ENCODE data around the gene FRMD1.

FRMD1 gene

GRCh38 chr6:168053086-168053956, 25.7 kb downstream of the FRMD1 start:
- DNase-seq = no peak

GRCh38 chr6:168052291-168052891, 26.6 kb downstream of the FRMD1 start:
- DNase-seq = no peak

GRCh38 chr6:168051648-168052047, 27.4 kb downstream of the FRMD1 start:
- no peak for DNase-seq

- DNase-seq = no peak
These were observed 28.0 kb downstream of the FRMD1 start for GRCh38 chr6:168050881-168051586.

GRCh38 chr6:168050225-168050880, 28.7 kb downstream of the FRMD1 start:
- DNase-seq = no peak

- no peak for DNase-seq
These were observed 29.2 kb downstream of the FRMD1 start for GRCh38 chr6:168049706-168050224.

- no peak for DNase-seq
These were observed 29.7 kb downstream of the FRMD1 start for GRCh38 chr6:168049277-168049676.

- DNase-seq = no peak
These were observed 30.3 kb downstream of the FRMD1 start for GRCh38 chr6:168048724-168049025.

GRCh38 chr6:168047841-168048723, 30.9 kb downstream of the FRMD1 start:
- DNase-seq = no peak

GRCh38 chr6:168046696-168047095, 32.3 kb downstream of the FRMD1 start:
- DNase-seq = no peak

GRCh38 chr6:168045706-168046620, 33.0 kb downstream of the FRMD1 start:
- no peak for DNase-seq

GRCh38 chr6:168045141-168045691, 33.8 kb downstream of the FRMD1 start:
- no peak for DNase-seq

GRCh38 chr6:168044521-168045130, 34.4 kb downstream of the FRMD1 start:
- no peak for DNase-seq

- DNase-seq = no peak
These were observed 35.1 kb downstream of the FRMD1 start for GRCh38 chr6:168043848-168044415.

- DNase-seq = no peak
These were observed 35.7 kb downstream of the FRMD1 start for GRCh38 chr6:168043193-168043847.

- no peak for DNase-seq
These were observed 36.4 kb downstream of the FRMD1 start for GRCh38 chr6:168042426-168043192.

- DNase-seq = no peak
These were observed 37.1 kb downstream of the FRMD1 start for GRCh38 chr6:168041928-168042327.

GRCh38 chr6:168040856-168041496, 38.0 kb downstream of the FRMD1 start:
- no peak for DNase-seq

Measured in T-helper 9 cell (primary cell).